Measurements from ENCODE around the gene NNMT.

The NNMT gene

DNA sequence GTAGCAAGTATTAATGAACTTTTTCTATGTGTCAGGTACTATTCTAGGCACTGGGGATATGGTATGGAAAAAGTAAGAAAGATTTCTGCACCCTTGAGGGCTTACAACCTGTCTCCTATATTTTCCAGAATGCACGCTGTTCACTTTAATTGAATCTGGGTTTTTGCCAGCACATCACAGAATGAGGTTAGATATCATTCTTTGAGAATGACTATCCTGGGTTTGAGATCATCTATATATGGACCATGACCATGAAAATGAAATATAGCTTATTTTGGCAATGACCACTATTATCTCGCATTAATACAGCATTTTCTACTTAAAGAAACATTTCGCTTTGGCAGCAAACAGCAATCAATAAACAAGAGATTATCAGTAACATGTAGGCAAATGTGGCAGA lies 57.2 kb downstream of the NNMT start:
- no peak for DNase-seq

DNA sequence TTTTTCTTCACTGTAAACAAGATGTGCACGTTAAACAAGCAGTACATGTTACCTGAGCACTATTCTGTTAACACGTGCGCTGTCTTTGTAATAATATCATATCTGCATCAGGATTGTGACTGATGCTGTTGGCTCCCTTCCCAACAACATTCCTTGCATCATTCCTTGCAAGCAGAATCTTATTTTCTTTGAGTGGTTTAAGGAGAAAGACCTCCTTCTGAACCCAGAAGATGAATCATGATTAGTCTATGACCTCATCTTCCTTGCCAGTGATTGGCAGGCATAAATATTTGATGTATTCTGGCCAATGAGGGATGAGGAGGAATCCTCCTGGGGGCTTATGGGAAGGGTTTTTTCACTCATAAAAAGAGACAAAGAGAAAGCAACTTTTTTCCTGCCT lies 57.9 kb downstream of the NNMT start:
- no peak for DNase-seq

DNA sequence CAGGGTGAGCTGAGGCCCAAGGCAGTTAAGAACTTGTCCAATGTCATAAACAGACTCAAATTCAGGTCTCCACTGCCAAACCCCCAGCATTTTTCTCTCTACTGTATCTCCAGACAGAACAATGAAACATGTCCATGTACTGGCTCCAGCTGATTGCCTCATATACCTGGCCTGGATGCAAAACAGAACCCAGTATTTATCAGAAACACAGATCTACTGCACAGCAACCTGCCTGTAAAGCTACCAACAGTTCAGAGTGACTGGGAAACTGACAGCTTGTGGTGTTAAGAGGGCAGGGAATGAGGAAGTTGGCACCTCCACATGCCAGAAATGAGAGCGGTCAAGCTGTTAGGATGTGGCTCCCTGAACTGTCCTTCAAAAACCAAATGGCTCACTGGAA lies 62.5 kb downstream of the NNMT start:
- DNase-seq = no peak

DNA sequence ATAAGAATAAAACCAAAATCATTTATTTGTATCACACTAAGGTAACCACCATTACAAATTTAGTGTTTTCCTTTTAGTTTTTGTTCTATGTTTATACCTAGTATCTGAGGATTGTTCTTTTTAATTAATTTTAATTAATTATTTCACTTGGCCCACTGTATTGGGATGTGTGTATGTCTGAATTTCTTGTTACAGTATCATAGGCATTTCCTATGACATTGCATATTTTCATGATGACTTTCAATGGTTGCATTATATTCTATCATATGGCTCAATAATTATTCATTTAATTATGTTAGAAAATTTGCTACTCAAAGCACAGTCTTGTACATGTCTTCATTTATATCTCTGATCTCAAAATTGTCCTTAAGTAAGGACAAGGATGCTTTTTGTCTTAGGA lies 63.1 kb downstream of the NNMT start:
- no peak for DNase-seq

DNA sequence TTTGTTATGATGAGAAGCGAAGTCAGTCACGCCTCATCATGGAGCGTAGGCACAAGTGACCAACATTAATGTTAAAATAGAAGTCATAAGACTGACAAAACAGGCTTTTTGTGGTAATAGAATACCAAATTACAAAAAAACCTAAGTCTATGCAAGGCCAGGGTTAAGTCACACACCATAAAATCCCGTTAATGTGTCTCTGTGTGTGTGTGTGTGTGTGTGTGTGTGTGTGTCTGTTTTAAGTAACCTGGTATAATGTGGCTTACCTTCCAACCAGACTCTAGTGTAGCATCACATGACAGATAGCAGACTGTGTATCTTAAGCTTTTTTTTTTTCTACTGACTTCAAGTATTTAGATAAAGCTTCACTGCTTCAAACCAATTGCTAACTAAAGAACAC lies 66.1 kb downstream of the NNMT start:
- no peak for DNase-seq

DNA sequence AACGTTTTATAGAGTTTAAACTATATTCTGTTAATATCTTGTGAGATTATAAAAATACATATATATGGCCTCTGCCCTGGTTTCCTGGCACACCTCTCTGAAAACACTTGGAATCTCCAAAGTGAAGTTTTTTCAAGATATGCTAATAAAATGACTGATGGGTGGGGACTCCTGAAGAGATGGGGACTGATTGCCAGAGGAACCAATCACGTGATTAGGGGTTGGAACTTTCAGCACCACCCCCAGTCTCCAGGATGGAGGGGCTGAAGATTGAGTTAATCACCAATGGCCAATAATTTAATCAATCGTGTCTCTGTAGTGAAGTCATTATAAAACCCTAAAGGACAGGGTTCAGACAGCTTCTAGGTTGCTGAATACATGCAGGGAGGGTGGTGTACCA lies 66.8 kb downstream of the NNMT start:
- DNase-seq = no peak

Measured in activated effector memory CD4-positive, alpha-beta T cell treated with Interleukin-2 at 50 U/mL for 16 hours (primary cell).